ENCODE data around the gene PPM1J.

PPM1J gene, protein sequence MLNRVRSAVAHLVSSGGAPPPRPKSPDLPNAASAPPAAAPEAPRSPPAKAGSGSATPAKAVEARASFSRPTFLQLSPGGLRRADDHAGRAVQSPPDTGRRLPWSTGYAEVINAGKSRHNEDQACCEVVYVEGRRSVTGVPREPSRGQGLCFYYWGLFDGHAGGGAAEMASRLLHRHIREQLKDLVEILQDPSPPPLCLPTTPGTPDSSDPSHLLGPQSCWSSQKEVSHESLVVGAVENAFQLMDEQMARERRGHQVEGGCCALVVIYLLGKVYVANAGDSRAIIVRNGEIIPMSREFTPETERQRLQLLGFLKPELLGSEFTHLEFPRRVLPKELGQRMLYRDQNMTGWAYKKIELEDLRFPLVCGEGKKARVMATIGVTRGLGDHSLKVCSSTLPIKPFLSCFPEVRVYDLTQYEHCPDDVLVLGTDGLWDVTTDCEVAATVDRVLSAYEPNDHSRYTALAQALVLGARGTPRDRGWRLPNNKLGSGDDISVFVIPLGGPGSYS

DNA sequence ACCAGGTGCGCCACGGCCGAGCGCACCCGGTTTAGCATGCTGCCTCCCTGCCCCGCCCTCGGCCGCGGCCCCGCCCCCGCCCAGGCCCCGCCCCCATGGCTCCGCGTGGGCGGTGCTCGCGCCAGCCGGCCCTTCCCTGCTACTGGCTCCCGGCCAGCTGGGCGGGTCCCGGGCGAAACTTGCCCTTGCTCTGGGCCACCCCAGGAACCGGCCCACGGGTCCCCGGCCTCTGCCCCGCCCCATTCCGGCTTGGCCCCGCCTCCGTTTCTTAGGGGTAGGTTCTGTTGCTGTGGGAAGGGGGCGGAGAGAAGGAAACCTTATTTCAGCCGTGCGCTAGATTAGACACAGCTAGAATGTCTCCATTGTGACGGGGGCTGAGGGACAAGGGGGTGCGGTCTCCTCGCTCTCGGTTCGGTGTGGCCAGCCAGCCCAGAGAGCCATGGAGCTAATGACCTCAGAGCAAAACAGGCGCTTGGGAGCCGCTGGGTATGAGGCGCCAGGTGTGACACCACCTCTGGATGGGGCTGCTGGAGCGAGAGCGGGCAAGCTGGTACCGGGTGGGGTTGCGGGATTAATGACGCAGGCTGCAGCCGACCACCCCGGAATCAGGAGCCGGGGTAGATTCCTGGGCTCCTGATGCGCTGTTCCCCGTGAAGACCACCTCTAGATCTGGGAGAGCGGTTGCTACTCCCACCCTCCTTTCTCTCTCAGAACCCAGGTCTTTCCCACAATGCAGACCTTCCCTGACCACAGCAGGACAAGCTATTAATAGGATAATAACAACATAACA is at the start of gene PPM1J:
PPM1J (minus strand) TSS at position 69 of the 790 bp plus-strand sequence; CDS start at position 38, 31 bp downstream.
- TF ChIP-seq, protein P1, sequence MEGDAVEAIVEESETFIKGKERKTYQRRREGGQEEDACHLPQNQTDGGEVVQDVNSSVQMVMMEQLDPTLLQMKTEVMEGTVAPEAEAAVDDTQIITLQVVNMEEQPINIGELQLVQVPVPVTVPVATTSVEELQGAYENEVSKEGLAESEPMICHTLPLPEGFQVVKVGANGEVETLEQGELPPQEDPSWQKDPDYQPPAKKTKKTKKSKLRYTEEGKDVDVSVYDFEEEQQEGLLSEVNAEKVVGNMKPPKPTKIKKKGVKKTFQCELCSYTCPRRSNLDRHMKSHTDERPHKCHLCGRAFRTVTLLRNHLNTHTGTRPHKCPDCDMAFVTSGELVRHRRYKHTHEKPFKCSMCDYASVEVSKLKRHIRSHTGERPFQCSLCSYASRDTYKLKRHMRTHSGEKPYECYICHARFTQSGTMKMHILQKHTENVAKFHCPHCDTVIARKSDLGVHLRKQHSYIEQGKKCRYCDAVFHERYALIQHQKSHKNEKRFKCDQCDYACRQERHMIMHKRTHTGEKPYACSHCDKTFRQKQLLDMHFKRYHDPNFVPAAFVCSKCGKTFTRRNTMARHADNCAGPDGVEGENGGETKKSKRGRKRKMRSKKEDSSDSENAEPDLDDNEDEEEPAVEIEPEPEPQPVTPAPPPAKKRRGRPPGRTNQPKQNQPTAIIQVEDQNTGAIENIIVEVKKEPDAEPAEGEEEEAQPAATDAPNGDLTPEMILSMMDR (IDR thresholded peaks at IDR 0.05; ENCODE audit: low read depth, low read length) = no peak
- Histone ChIP-seq H3K36me3 (no peaks in the 10 kb centered on the region), H3K9me3 (ENCODE audit: severe bottlenecking) (no peaks in the 10 kb centered on the region), H3K27ac (no peak within 1 kb of the TSS), H3K27me3 (ENCODE audit: insufficient read depth, low read depth, severe bottlenecking) (peaks cover 12% of the 10 kb centered on the region), H3K4me3 (ENCODE audit: low read depth, low read length) (peak within 1 kb of the TSS; percentile 52)
- peak; percentile 97 for DNase-seq

DNA sequence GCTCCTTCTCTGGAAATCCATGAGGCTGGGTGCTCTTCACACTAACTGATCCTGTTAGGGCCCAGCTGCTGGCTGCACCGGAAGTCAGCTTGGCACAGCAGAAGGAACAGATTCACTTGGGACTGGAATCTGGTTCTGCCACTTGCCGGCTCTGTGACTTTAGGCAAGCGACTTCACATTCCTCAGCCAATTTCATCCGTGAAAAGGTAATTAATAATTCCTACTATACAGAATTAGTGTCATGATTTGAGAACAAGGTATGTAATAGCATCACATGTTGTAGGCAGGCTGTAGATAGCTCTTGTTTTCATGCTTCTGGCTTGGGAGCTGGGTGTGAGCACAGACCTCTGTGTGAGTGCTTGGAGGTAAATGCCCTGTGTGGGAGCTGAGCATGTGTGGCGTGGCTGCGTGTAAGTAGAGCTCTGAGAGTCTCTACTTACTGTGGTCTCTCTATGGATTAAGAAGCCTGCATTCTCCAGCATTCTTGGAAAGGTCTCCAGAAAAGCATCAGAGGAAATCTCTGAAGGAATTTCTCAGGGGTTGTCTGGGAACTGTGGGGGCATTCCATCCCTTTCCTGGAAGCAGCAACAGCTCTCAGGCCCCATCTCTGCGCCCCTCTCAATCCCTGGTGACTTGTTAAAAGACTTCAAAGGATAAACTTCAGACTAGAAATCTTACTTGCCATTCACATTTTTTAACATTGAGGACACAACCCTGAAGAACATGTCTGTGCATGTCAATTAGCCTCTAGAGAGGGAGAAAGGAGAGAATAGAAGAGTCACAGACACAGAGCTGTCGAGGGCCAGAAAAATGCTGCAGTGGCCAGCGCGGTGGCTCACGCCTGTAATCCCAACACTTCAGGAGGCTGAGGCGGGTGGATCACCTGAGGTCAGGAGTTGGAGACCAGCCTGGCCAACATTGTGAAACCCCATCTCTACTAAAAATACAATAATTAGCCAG is 47.7 kb upstream of the PPM1J start:
- Histone ChIP-seq H3K27ac (peak overlapping the region; percentile 18; the same call in 1 of the 2 replicates), H3K9me3 (ENCODE audit: severe bottlenecking) (peaks cover 7% of the 10 kb centered on the region), H3K4me3 (ENCODE audit: low read depth, low read length) (no peak overlapping the region), H3K27me3 (ENCODE audit: insufficient read depth, low read depth, severe bottlenecking) (no peaks in the 10 kb centered on the region), H3K36me3 (no peaks in the 10 kb centered on the region)
- DNase-seq = peak; percentile 52
- TF ChIP-seq, protein P1 (IDR thresholded peaks at IDR 0.05; ENCODE audit: low read depth, low read length) = no peak

DNA sequence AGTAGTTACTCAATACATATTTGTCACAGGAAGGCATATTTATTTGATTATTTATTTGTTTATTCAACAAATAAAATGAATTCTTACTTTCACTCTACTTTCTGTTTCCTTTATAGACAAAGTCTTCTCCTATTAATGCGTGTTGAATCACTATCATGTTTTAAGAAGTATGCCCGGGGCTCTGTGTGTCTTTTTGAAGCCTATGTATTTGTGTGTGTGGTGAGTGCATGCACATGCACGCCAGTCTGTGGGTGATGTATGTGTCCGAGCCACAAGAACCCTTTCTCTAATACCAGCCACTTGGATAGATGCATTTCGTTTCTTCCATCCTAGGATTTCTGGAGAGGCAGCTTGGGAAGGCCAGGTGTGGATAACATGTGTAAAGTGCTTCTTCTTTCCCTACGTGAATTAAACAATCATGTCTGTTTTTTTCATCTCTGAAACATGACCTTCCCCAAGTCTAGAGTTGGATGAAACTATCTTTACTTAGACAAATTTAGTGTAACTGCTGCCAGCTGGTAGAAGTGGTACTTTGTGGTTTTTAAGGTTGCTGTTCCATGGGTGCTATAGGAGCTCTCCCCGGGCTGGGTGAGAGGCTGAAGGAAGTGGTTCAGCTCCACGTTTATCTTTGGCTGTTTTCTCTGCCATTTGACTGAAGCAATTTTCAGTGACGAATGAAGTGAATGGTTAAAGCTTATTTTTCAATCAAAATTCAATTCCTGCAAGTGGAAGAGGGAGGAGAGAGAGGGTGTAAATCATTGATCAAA is 46.8 kb upstream of the PPM1J start:
- H3K4me3 ChIP-seq (ENCODE audit: low read depth, low read length) = no peak overlapping the region
- no peaks in the 10 kb centered on the region for H3K36me3 ChIP-seq
- TF ChIP-seq, protein P1 (IDR thresholded peaks at IDR 0.05; ENCODE audit: low read depth, low read length) = no peak
- no peak overlapping the region for H3K27ac ChIP-seq
- no peak for DNase-seq
- no peaks in the 10 kb centered on the region for H3K27me3 ChIP-seq (ENCODE audit: insufficient read depth, low read depth, severe bottlenecking)
- peaks cover 7% of the 10 kb centered on the region for H3K9me3 ChIP-seq (ENCODE audit: severe bottlenecking)

DNA sequence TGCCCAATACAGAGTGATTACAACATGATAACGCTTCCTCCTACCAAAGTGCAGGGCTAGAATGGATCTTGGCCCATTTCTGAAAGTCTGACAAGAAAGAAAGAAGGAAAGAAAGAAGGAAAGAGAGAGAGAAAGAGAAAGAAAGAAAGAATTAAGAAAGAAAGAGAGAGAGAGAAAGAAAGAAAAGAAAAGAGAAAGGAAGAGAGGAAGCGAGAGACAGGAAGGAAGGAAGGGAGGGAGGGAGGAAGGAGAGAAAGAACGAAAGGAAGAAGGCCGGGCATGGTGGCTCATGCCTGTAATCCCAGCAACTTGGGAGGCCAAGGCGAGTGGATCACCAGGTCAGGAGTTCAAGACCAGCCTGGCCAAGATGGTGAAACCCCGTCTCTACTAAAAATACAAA is 44.1 kb upstream of the PPM1J start:
- H3K27me3 ChIP-seq (ENCODE audit: insufficient read depth, low read depth, severe bottlenecking) = no peaks in the 10 kb centered on the region
- H3K27ac ChIP-seq = no peak overlapping the region
- no peak for DNase-seq
- no peak overlapping the region for H3K4me3 ChIP-seq (ENCODE audit: low read depth, low read length)
- no peaks in the 10 kb centered on the region for H3K9me3 ChIP-seq (ENCODE audit: severe bottlenecking)
- no peaks in the 10 kb centered on the region for H3K36me3 ChIP-seq
- TF ChIP-seq, protein P1 (IDR thresholded peaks at IDR 0.05; ENCODE audit: low read depth, low read length) = no peak

Data from WERI-Rb-1 (cell line).